Measurements from ENCODE around the gene SLC22A4.

The SLC22A4 gene

GRCh38 chr5:132270706-132271105 is 23.5 kb upstream of the SLC22A4 start:
- peaks cover 20% of the 10 kb centered on the region; the same call in 1 of the 2 replicates for H3K36me3 ChIP-seq (ENCODE audit: insufficient read depth, low read length)
- H3K4me1 ChIP-seq (ENCODE audit: control insufficient read depth, insufficient read depth, low read length, unreplicated experiment): peaks cover 29% of the 10 kb centered on the region

GRCh38 chr5:132271251-132272246 is 22.6 kb upstream of the SLC22A4 start:
- Histone ChIP-seq H3K36me3 (ENCODE audit: insufficient read depth, low read length) (peaks cover 19% of the 10 kb centered on the region; the same call in 1 of the 2 replicates), H3K4me3 (ENCODE audit: low read depth, low read length) (no peak overlapping the region), H2AFZ (ENCODE audit: low read length, unreplicated experiment) (no peak overlapping the region), H3K4me1 (ENCODE audit: control insufficient read depth, insufficient read depth, low read length, unreplicated experiment) (peaks cover 22% of the 10 kb centered on the region), H3K79me2 (ENCODE audit: control insufficient read depth, insufficient read depth, low read length, unreplicated experiment) (peaks cover 3% of the 10 kb centered on the region), H3K27ac (ENCODE audit: low read depth, low read length) (no peak overlapping the region), H3K27me3 (ENCODE audit: insufficient read depth, low read length) (no peaks in the 10 kb centered on the region)

More at GRCh38 chr5:132270706-132271105, 23.5 kb upstream of the SLC22A4 start:
- no peak overlapping the region for H3K4me3 ChIP-seq (ENCODE audit: low read depth, low read length)
- no peaks in the 10 kb centered on the region for H3K27me3 ChIP-seq (ENCODE audit: insufficient read depth, low read length)
- no peak overlapping the region for H2AFZ ChIP-seq (ENCODE audit: low read length, unreplicated experiment)
- peaks cover 7% of the 10 kb centered on the region for H3K79me2 ChIP-seq (ENCODE audit: control insufficient read depth, insufficient read depth, low read length, unreplicated experiment)
- H3K27ac ChIP-seq (ENCODE audit: low read depth, low read length): no peak overlapping the region

- Histone ChIP-seq H3K27me3 (ENCODE audit: insufficient read depth, low read length) (no peaks in the 10 kb centered on the region), H3K4me3 (ENCODE audit: low read depth, low read length) (no peak overlapping the region), H3K27ac (ENCODE audit: low read depth, low read length) (no peak overlapping the region), H2AFZ (ENCODE audit: low read length, unreplicated experiment) (no peak overlapping the region), H3K4me1 (ENCODE audit: control insufficient read depth, insufficient read depth, low read length, unreplicated experiment) (peaks cover 22% of the 10 kb centered on the region), H3K79me2 (ENCODE audit: control insufficient read depth, insufficient read depth, low read length, unreplicated experiment) (no peaks in the 10 kb centered on the region), H3K36me3 (ENCODE audit: insufficient read depth, low read length) (peaks cover 11% of the 10 kb centered on the region; the same call in 1 of the 2 replicates)
Measured at GRCh38 chr5:132272311-132273210, 21.6 kb upstream of the SLC22A4 start.

- Histone ChIP-seq H3K79me2 (ENCODE audit: control insufficient read depth, insufficient read depth, low read length, unreplicated experiment) (no peaks in the 10 kb centered on the region), H3K27me3 (ENCODE audit: insufficient read depth, low read length) (no peaks in the 10 kb centered on the region), H3K4me1 (ENCODE audit: control insufficient read depth, insufficient read depth, low read length, unreplicated experiment) (peaks cover 13% of the 10 kb centered on the region), H3K4me3 (ENCODE audit: low read depth, low read length) (no peak overlapping the region), H3K27ac (ENCODE audit: low read depth, low read length) (no peak overlapping the region), H2AFZ (ENCODE audit: low read length, unreplicated experiment) (no peak overlapping the region), H3K36me3 (ENCODE audit: insufficient read depth, low read length) (peaks cover 11% of the 10 kb centered on the region; the same call in 1 of the 2 replicates)
Measured at GRCh38 chr5:132273631-132274030, 20.6 kb upstream of the SLC22A4 start.

GRCh38 chr5:132274050-132274792 is 20.0 kb upstream of the SLC22A4 start:
- no peaks in the 10 kb centered on the region for H3K27me3 ChIP-seq (ENCODE audit: insufficient read depth, low read length)
- H3K27ac ChIP-seq (ENCODE audit: low read depth, low read length): no peak overlapping the region
- H3K36me3 ChIP-seq (ENCODE audit: insufficient read depth, low read length): peaks cover 11% of the 10 kb centered on the region; the same call in 1 of the 2 replicates
- H3K79me2 ChIP-seq (ENCODE audit: control insufficient read depth, insufficient read depth, low read length, unreplicated experiment): no peaks in the 10 kb centered on the region
- no peak overlapping the region for H2AFZ ChIP-seq (ENCODE audit: low read length, unreplicated experiment)
- peaks cover 7% of the 10 kb centered on the region for H3K4me1 ChIP-seq (ENCODE audit: control insufficient read depth, insufficient read depth, low read length, unreplicated experiment)
- no peak overlapping the region for H3K4me3 ChIP-seq (ENCODE audit: low read depth, low read length)

GRCh38 chr5:132275367-132276220 is 18.6 kb upstream of the SLC22A4 start:
- Histone ChIP-seq H2AFZ (ENCODE audit: low read length, unreplicated experiment) (no peak overlapping the region), H3K4me1 (ENCODE audit: control insufficient read depth, insufficient read depth, low read length, unreplicated experiment) (no peaks in the 10 kb centered on the region), H3K4me3 (ENCODE audit: low read depth, low read length) (no peak overlapping the region), H3K27me3 (ENCODE audit: insufficient read depth, low read length) (no peaks in the 10 kb centered on the region), H3K27ac (ENCODE audit: low read depth, low read length) (no peak overlapping the region), H3K79me2 (ENCODE audit: control insufficient read depth, insufficient read depth, low read length, unreplicated experiment) (no peaks in the 10 kb centered on the region), H3K36me3 (ENCODE audit: insufficient read depth, low read length) (peaks cover 9% of the 10 kb centered on the region; the same call in 1 of the 2 replicates)

GRCh38 chr5:132277256-132277655 is 16.9 kb upstream of the SLC22A4 start:
- Histone ChIP-seq H3K4me3 (ENCODE audit: low read depth, low read length) (no peak overlapping the region), H2AFZ (ENCODE audit: low read length, unreplicated experiment) (no peak overlapping the region), H3K79me2 (ENCODE audit: control insufficient read depth, insufficient read depth, low read length, unreplicated experiment) (no peaks in the 10 kb centered on the region), H3K36me3 (ENCODE audit: insufficient read depth, low read length) (peaks cover under 1% of the 10 kb centered on the region; the same call in 1 of the 2 replicates), H3K4me1 (ENCODE audit: control insufficient read depth, insufficient read depth, low read length, unreplicated experiment) (no peaks in the 10 kb centered on the region), H3K27ac (ENCODE audit: low read depth, low read length) (no peak overlapping the region), H3K27me3 (ENCODE audit: insufficient read depth, low read length) (no peaks in the 10 kb centered on the region)

- H2AFZ ChIP-seq (ENCODE audit: low read length, unreplicated experiment): no peak overlapping the region
- H3K79me2 ChIP-seq (ENCODE audit: control insufficient read depth, insufficient read depth, low read length, unreplicated experiment): no peaks in the 10 kb centered on the region
- no peak overlapping the region for H3K27ac ChIP-seq (ENCODE audit: low read depth, low read length)
Measured at GRCh38 chr5:132277971-132278853, 16.0 kb upstream of the SLC22A4 start.

GRCh38 chr5:132279801-132280200 is 14.4 kb upstream of the SLC22A4 start:
- Histone ChIP-seq H2AFZ (ENCODE audit: low read length, unreplicated experiment) (no peak overlapping the region), H3K27me3 (ENCODE audit: insufficient read depth, low read length) (no peaks in the 10 kb centered on the region), H3K36me3 (ENCODE audit: insufficient read depth, low read length) (no peaks in the 10 kb centered on the region), H3K4me3 (ENCODE audit: low read depth, low read length) (no peak overlapping the region), H3K27ac (ENCODE audit: low read depth, low read length) (no peak overlapping the region), H3K4me1 (ENCODE audit: control insufficient read depth, insufficient read depth, low read length, unreplicated experiment) (no peaks in the 10 kb centered on the region), H3K79me2 (ENCODE audit: control insufficient read depth, insufficient read depth, low read length, unreplicated experiment) (no peaks in the 10 kb centered on the region)

More at GRCh38 chr5:132277971-132278853, 16.0 kb upstream of the SLC22A4 start:
- no peak overlapping the region for H3K4me3 ChIP-seq (ENCODE audit: low read depth, low read length)
- H3K27me3 ChIP-seq (ENCODE audit: insufficient read depth, low read length): no peaks in the 10 kb centered on the region
- H3K4me1 ChIP-seq (ENCODE audit: control insufficient read depth, insufficient read depth, low read length, unreplicated experiment): no peaks in the 10 kb centered on the region
- no peaks in the 10 kb centered on the region for H3K36me3 ChIP-seq (ENCODE audit: insufficient read depth, low read length)
